HG02885 (cell line): ENCODE measurements around the gene CIZ1.

Source experiments
- ATAC-seq: cut with Tn5 transposase; IDR thresholded peaks from one replicate; pipeline ENCODE4 v1.9.1; 2021; ENCODE audit warnings: mild to moderate bottlenecking; ENCODE audit not compliant: unreplicated experiment, poor library complexity

Gene CIZ1

GRCh38 chr9:128164307-128164885 lies 27.0 kb downstream of the CIZ1 start:
- ATAC-seq: no peak

GRCh38 chr9:128163523-128164306 lies 27.7 kb downstream of the CIZ1 start:
- no peak for ATAC-seq

GRCh38 chr9:128163027-128163515 lies 28.3 kb downstream of the CIZ1 start:
- ATAC-seq: no peak

GRCh38 chr9:128162215-128163026 lies 29.0 kb downstream of the CIZ1 start:
- ATAC-seq: no peak

- no peak for ATAC-seq
Measured at GRCh38 chr9:128161215-128161902, 30.0 kb downstream of the CIZ1 start.

GRCh38 chr9:128160603-128160987 lies 30.8 kb downstream of the CIZ1 start:
- peak; percentile 13 for ATAC-seq

GRCh38 chr9:128159784-128160602 lies 31.4 kb downstream of the CIZ1 start, which contains the start of gene BBLN:
Gene BBLN, plus strand, starts transcription at chr9:128160265. Its CDS starts 143 bp downstream, at chr9:128160408.
- ATAC-seq: peak; percentile 85

GRCh38 chr9:128159522-128159783 lies 31.9 kb downstream of the CIZ1 start:
- ATAC-seq: no peak

GRCh38 chr9:128155736-128156500 lies 35.5 kb downstream of the CIZ1 start:
- ATAC-seq: no peak

- ATAC-seq: no peak
Measured at GRCh38 chr9:128153947-128154695, 37.3 kb downstream of the CIZ1 start.

GRCh38 chr9:128153060-128153946 lies 38.1 kb downstream of the CIZ1 start:
- no peak for ATAC-seq

GRCh38 chr9:128152133-128153059 lies 39.0 kb downstream of the CIZ1 start:
- ATAC-seq: no peak

GRCh38 chr9:128151309-128152132 lies 39.9 kb downstream of the CIZ1 start:
- ATAC-seq: no peak

GRCh38 chr9:128150594-128151308 lies 40.6 kb downstream of the CIZ1 start:
- ATAC-seq: no peak
